T-helper 1 cell treated with Interleukin-12 subunit alpha and Interleukin-12 subunit beta and Interleukin-4 antibody, amounts not matched to agents 30 μg/mL and 1 μg/mL, for 36 hours (primary cell): ENCODE measurements around the gene CCR6.

Experiments
- H3K27ac Mint-ChIP-seq: one replicate; pipeline ENCODE4 v1.8.0; 2021; ENCODE audit warnings: mild to moderate bottlenecking, mixed read lengths
- H3K27me3 Mint-ChIP-seq: one replicate; pipeline ENCODE4 v1.8.0; 2021; ENCODE audit warnings: low read depth, mixed read lengths
- H3K36me3 Mint-ChIP-seq: one replicate; pipeline ENCODE4 v1.8.0; 2021; ENCODE audit warnings: low read depth, mixed read lengths
- H3K4me1 Mint-ChIP-seq: one replicate; pipeline ENCODE4 v1.8.0; 2021; ENCODE audit warnings: low read depth, mixed read lengths
- H3K4me3 Mint-ChIP-seq: one replicate; pipeline ENCODE4 v1.8.0; 2021; ENCODE audit warnings: mild to moderate bottlenecking, moderate library complexity, mixed read lengths
- H3K9me3 Mint-ChIP-seq: one replicate; pipeline ENCODE4 v1.8.0; 2021; ENCODE audit warnings: mixed read lengths

The CCR6 gene

DNA sequence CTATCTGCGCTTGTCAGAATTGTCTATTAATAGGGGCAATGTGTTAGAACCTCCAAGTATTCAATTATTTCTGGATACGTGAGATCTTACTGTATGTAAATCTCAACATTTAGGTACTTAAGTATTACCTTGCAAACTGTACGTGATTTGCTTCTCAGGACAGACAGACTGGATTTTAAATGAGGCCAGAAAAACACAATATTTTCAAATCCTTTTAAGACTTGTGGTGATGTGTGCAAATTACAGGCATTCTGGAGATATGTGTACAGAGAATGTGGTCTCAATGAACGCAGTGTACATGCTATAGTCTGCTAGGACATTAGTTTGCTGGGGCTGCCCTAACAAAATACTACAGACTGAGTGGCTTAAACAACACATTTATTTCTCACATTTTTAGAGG, 16.9 kb downstream of the CCR6 start:
- Mint-ChIP-seq H3K4me1 (no peaks in the 10 kb centered on the region), H3K9me3 (no peaks in the 10 kb centered on the region), H3K27me3 (peaks cover 27% of the 10 kb centered on the region), H3K4me3 (no peak overlapping the region), H3K27ac (no peak overlapping the region), H3K36me3 (no peaks in the 10 kb centered on the region)

DNA sequence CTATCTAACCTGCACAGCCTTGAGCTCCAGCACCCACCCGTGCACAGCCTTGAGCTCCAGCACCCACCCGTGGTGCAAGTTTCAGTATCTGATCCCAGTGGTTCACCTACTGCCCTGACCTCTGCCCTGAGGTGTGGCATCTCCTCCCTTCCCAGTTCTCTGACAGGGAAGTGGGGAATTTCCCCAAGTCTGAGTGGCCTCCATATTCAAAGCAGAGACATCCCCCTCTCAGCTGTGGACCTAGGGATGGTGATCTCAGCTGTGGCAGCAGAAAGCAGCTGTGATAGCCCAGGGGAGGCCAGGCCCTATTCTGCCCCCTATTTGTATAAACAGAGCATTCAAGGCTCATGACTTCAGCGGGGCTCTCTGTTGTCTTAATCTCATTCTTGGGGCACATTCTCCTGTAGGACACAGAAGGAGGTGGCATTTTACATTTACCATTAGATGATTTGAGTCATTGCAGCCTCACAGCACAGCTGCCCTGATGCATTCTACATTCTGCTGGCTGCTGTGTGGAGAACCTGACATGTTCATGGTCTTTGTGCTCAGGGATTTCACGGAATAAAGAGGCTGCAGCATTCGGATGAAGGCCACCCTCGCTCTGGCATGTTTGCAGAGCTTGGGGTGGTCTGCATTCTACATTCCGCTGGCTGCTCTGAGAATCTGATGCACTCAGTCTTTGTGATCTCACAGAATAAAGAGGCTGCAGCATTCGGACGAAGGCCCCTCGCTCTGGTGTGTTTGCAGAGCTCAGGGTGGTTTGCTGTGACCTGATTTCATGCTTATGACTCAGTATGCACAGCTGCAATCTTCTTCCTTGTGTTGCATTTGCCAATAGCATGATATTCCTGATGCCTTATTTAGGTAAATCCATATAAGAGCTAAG, 17.9 kb downstream of the CCR6 start:
- H3K9me3 Mint-ChIP-seq, result no peaks in the 10 kb centered on the region

DNA sequence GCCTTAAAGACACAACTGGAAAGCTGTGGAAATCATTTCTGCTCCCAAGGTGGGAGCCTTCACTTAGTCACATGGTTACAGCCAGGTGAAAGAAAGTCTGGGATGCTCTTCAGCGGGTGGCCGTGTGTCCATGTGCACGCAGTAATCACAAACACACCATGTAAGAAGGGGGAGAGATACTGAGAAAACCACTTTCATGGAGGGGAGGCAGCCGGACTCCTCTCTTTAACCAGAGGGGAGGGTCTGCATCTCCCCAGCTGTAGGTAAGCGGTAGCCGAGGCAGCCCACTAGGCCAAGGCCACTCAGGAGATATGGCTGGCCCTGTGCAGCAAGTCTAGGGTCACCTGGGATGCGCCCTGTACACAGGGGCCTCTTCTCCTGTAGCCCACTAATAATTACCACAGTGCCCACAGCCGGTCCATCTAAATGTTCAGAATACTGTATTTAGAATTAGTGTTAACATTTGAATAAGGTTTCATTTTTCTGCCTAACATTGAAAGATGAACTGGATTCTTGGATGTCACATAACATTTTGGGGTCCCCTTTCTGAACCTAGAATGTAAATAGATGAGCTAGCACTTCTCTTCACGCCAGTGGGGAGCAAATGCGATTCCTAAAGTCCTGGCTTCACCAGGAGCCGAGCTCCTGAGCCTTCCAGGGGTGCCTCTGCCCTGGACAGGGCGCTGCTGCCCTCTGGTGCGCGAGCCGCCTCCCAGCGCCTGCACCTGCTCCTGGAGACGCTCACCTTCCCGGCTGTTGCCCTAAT, 19.0 kb downstream of the CCR6 start:
- Mint-ChIP-seq H3K27ac (no peak overlapping the region), H3K4me3 (no peak overlapping the region), H3K9me3 (no peaks in the 10 kb centered on the region), H3K36me3 (no peaks in the 10 kb centered on the region), H3K4me1 (peaks cover 4% of the 10 kb centered on the region), H3K27me3 (peaks cover 23% of the 10 kb centered on the region)

More for the DNA sequence above, 17.9 kb downstream of the CCR6 start:
- Mint-ChIP-seq H3K36me3 (no peaks in the 10 kb centered on the region), H3K27ac (no peak overlapping the region), H3K4me3 (no peak overlapping the region), H3K27me3 (peaks cover 26% of the 10 kb centered on the region), H3K4me1 (no peaks in the 10 kb centered on the region)

DNA sequence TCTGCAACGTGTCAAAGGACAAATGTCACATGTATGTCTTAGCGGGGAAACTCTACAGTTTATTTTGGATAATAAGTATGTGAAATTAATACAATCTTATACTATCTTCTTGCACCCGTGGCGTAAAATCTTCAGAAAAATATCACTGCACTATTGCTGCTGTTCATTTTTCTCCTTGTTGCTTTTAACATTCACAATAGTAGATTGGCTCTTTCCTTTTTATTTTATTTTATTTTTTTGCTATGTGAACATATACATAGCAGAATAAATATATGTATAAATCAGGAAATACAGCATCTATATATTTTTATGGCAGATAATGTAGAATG, 19.5 kb downstream of the CCR6 start:
- Mint-ChIP-seq H3K4me3 (no peak overlapping the region), H3K9me3 (no peaks in the 10 kb centered on the region), H3K27me3 (peaks cover 18% of the 10 kb centered on the region), H3K27ac (no peak overlapping the region), H3K36me3 (no peaks in the 10 kb centered on the region), H3K4me1 (peaks cover 4% of the 10 kb centered on the region)

DNA sequence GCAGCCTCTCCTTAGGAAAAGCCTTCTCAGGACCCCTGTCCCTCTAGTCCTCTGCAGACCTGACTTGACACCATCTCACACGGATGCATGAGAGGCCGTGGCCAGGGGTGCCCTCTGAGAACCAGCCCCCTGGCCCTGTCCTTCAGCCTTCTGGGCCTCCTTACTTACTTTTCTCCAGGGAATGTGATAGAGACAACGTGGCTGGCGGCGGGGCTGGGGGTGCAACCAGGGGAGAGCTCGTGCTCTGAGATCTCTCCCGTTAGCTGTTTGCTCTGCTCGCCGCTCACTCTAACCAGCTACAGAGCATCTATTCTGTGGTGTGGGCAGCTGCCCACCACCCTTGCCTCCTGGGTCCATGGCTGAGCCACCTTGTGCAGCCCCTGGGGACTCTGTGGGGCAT, 20.1 kb downstream of the CCR6 start:
- no peak overlapping the region for H3K4me3 Mint-ChIP-seq
- no peak overlapping the region for H3K27ac Mint-ChIP-seq
- H3K36me3 Mint-ChIP-seq, result no peaks in the 10 kb centered on the region
- H3K4me1 Mint-ChIP-seq, result peaks cover 7% of the 10 kb centered on the region
- no peaks in the 10 kb centered on the region for H3K9me3 Mint-ChIP-seq
- H3K27me3 Mint-ChIP-seq, result peaks cover 13% of the 10 kb centered on the region

DNA sequence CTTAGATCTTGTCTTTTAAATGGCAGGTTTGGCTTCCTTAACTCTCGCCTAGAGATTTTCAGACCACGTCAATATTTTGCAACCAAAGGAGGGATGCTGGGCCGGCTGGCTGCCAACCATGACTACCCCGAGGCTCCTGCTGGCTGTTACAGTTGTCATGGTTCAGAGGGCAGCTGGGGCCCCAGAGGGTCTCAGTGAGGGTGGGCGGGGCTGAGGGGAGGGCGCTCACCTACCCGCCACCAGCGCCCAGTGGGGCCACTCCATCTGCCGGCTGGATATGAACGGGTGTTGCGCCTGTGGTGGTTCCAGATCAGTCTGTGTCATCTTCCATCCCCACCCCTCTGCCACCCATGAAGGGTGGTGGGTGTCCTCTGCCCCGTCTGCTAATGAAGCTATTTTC, 22.6 kb downstream of the CCR6 start:
- peaks cover 7% of the 10 kb centered on the region for H3K27me3 Mint-ChIP-seq
- H3K27ac Mint-ChIP-seq, result no peak overlapping the region
- H3K4me3 Mint-ChIP-seq, result no peak overlapping the region
- H3K36me3 Mint-ChIP-seq, result no peaks in the 10 kb centered on the region
- no peaks in the 10 kb centered on the region for H3K9me3 Mint-ChIP-seq
- peaks cover 9% of the 10 kb centered on the region for H3K4me1 Mint-ChIP-seq

DNA sequence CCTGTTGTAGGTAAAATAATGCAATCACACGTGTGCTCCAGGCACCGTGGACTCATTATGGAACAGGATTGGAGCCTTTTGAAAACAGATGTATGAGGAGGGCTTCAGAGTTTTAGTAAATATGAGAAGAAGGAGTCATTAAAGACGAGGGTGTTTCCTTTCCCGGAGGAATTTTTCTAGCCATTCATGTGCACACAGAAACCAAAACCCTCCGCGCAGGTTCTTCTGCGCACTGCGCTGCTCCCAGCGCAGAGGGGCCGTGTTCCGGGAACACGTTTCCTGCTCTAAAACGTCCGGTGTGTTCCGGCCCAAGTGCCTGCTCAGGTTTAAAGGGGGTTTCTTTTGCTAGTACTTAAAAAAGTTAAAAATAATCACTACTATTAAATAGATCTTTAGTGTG, 23.2 kb downstream of the CCR6 start:
- Mint-ChIP-seq H3K4me3 (peak overlapping the region; percentile 57), H3K27ac (no peak overlapping the region), H3K9me3 (no peaks in the 10 kb centered on the region), H3K36me3 (no peaks in the 10 kb centered on the region), H3K4me1 (peaks cover 14% of the 10 kb centered on the region), H3K27me3 (peaks cover 6% of the 10 kb centered on the region)

DNA sequence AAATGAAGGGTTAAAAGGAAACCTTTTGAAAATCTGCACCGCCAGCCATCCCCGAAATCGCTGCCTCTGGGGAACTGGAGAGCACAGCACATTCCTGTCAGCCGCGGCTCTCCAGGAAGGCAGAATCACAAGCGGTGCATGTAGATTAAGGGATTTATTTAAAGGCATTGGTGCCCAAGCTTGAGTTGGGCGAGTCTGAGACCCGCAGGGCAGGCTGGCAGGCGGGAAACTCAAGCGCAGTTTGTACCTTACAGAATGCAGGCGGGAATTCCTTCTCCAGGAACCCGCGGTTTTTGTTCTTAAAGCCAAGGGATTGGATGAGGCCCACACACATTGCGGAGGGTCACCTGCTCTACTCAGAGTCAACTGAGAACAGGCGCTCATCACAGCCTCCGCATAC, 24.1 kb downstream of the CCR6 start:
- H3K9me3 Mint-ChIP-seq, result no peaks in the 10 kb centered on the region
- no peaks in the 10 kb centered on the region for H3K36me3 Mint-ChIP-seq
- peaks cover 6% of the 10 kb centered on the region for H3K27me3 Mint-ChIP-seq
- H3K4me3 Mint-ChIP-seq, result peak overlapping the region; percentile 57
- peaks cover 16% of the 10 kb centered on the region for H3K4me1 Mint-ChIP-seq
- no peak overlapping the region for H3K27ac Mint-ChIP-seq

DNA sequence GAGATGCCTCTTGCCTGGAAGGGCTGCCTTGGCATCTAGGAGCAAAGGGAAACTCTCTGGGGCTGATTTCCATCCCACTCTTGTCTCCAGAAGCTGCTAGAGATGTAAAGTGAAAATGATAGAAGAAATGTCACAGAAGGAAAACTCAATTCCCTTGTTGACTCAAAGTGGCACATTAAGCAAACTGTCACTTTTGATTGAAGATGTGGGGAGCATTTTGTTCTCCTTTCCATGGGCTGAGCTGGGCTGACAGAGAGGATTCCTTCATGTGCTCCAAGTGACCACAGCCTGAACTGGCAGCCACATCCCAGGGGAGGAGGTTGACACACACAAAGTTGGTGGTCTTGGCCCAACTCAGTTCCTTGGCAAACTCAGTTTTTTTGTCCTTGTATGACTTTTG, 25.1 kb downstream of the CCR6 start:
- Mint-ChIP-seq H3K27me3 (peaks cover 10% of the 10 kb centered on the region), H3K36me3 (no peaks in the 10 kb centered on the region), H3K4me1 (peaks cover 21% of the 10 kb centered on the region), H3K27ac (no peak overlapping the region), H3K4me3 (no peak overlapping the region), H3K9me3 (no peaks in the 10 kb centered on the region)

DNA sequence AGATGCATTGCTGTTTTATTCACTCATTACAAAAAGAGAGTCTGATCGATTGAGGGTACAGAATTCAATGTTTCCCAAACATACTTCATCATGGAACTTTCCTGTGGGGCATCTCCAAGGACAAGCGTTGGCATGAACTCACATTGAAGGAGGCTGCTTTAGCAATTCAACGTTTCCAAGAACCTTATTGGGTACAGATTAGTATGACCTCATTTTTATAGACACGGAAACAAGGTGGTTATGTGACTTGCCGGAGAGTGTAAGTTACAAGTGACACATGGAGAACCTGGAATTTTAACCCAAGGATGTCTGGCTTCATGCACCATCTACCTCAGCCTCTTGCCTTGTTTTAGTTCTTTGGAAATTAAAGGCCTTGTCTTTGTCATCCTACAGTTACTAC, 26.1 kb downstream of the CCR6 start:
- Mint-ChIP-seq H3K9me3 (no peaks in the 10 kb centered on the region), H3K27ac (no peak overlapping the region), H3K36me3 (no peaks in the 10 kb centered on the region), H3K27me3 (peaks cover 11% of the 10 kb centered on the region), H3K4me3 (no peak overlapping the region), H3K4me1 (peaks cover 21% of the 10 kb centered on the region)

DNA sequence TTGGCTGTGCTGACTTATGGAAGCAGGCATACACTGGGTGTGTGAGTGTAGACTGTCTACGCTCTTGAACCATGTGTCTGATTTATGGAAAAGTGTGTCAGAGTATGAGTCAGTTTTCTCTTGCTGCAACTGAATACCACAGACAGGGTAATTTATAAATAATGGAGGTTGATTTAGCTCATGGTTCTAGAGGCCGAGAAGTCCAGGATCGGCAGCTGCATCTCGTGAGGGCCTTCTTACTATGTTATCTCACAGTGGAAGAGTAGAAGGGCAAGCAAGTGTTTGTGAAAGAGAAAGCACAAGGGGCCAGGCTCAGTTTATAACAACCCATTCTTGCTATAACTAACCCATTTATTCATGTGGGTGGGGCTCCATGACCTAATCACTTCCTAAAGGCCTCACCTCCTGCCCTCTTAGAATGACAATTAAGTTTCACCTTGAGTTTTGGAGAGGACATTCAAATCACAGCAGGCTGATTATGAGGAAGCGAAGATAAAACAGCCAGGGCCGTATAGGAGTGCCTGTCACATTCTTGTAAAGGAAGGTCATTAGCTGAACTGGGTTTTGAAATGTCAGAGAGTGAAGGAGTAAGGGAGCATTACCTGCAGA, 28.1 kb downstream of the CCR6 start:
- no peak overlapping the region for H3K27ac Mint-ChIP-seq

DNA sequence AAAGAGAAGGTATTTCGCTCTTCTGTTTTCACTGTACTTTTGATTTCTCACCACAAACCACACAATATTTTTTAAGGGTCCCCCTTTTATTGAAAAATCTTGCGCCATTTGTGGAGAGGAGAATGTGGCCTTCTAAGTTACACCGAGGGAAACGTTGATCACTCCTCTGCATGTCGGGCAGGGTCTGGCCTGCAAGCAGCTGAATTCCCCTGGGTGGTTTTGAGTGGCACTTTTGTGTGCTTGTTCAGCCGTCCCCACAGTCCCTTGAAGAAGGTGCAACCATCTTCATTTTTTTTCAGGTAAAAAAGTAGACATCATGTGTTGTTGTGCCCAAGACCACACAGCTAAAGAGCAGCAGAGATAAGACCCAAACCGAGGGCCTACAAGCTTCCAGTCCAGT, 28.8 kb downstream of the CCR6 start:
- Mint-ChIP-seq H3K9me3 (no peaks in the 10 kb centered on the region), H3K4me1 (peaks cover 18% of the 10 kb centered on the region), H3K27ac (no peak overlapping the region), H3K36me3 (no peaks in the 10 kb centered on the region), H3K27me3 (peaks cover 4% of the 10 kb centered on the region), H3K4me3 (no peak overlapping the region)

More for the DNA sequence above, 28.1 kb downstream of the CCR6 start:
- Mint-ChIP-seq H3K27me3 (peaks cover 4% of the 10 kb centered on the region), H3K9me3 (no peaks in the 10 kb centered on the region), H3K36me3 (no peaks in the 10 kb centered on the region), H3K4me3 (no peak overlapping the region), H3K4me1 (peaks cover 21% of the 10 kb centered on the region)

DNA sequence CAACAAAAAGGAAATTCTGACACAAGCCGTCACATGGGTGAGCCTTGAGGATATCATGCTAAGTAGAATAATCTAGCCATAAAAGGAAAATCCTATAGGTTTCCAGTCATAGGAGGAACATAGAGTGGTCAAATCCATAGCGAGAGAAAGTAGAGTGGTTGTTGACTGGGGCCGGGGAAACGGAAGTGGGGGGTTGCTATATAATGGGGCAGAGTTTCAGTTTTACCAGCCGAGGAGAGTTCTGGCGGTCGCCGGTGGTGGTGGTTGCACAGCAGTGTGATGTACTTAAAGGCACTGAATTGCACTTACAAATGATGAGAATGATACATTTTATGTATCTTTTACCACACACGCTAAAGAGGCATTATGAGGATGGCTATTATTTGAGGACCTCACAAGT, 30.0 kb downstream of the CCR6 start:
- H3K27me3 Mint-ChIP-seq, result peaks cover 4% of the 10 kb centered on the region
- H3K4me3 Mint-ChIP-seq, result no peak overlapping the region
- H3K27ac Mint-ChIP-seq, result no peak overlapping the region
- H3K36me3 Mint-ChIP-seq, result no peaks in the 10 kb centered on the region
- no peaks in the 10 kb centered on the region for H3K9me3 Mint-ChIP-seq
- H3K4me1 Mint-ChIP-seq, result peaks cover 16% of the 10 kb centered on the region

DNA sequence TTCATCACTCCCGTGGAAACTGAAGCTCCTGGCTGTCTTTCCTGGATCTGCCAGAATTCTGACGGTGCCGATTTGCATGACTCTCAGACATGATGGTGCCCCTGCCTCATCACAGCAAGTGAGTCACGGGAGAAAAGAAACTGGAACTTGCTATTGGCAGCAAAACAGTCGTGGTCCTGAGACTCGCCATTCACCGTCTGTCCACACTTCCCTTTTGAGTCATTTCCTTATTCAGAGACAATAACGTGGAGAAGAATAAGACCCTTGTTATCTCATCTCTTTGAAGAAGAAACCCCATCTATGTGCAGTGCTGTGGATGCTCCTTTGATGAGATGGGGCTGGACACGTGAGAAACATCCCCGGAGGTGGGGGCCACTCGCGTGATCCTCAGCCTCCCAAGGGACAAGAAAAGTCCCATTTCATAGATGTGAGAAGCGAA, 30.6 kb downstream of the CCR6 start:
- Mint-ChIP-seq H3K27me3 (peaks cover 4% of the 10 kb centered on the region), H3K27ac (no peak overlapping the region), H3K4me1 (peaks cover 12% of the 10 kb centered on the region), H3K9me3 (no peaks in the 10 kb centered on the region), H3K36me3 (no peaks in the 10 kb centered on the region), H3K4me3 (no peak overlapping the region)

DNA sequence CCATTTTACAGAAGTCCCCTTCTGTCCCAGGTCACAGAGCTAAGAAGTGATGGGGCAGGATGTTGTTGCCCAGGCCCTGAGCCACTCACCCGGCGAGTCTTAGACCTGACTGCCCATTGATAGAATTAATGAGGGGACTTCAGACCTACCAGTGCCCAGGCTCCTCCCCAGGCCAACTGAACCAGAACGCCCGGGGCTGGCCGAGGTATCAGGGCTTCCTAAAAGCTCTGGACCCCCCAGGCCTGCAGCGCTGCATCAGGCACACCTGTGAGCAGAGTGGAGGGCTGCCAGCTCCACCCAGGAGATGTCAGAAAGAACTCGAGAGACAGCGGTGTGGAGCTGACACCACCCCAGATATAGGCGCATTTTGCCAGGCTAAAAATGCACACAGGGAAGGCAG, 31.4 kb downstream of the CCR6 start:
- H3K9me3 Mint-ChIP-seq, result no peaks in the 10 kb centered on the region
- no peak overlapping the region for H3K27ac Mint-ChIP-seq
- H3K27me3 Mint-ChIP-seq, result peaks cover 4% of the 10 kb centered on the region
- no peaks in the 10 kb centered on the region for H3K36me3 Mint-ChIP-seq
- no peak overlapping the region for H3K4me3 Mint-ChIP-seq
- H3K4me1 Mint-ChIP-seq, result peaks cover 12% of the 10 kb centered on the region
